Measurements from ENCODE around the gene UBN2. TPM values are rescaled to one million over a fixed set of nuclear protein-coding genes. Genes with fewer than 3 reads are reported as not detected.

The UBN2 gene
- total and polyA plus RNA-seq, 10 of the 15 experiments (the other 5 are each of a cell fraction or from before 2014, with no cell fraction given): 0.27 to 8.5 (median 2.5) TPM

DNA sequence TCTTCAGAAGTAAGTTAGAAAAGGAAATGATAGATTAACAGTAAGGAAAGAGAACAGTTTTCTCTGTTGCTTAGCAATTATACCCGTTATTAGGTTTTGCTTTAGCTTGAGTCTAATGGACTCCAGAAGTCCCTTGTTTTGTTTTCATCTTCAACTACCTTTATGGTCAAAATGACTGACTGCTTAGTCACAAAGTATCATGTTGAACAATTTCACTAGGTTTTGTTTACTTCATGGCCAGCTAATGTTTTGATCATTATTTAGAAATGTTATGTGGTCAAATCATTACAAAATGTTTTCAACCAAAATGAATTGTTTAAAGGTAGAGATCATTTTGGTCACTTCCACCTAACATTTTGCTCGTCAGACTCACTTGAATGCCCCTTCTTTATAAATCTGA is 1.9 kb downstream of the UBN2 start:
- ChIA-PET RAD21 (ENCODE audit: unreplicated experiment) (interaction anchor here (1.0 to 1.7 kb wide), 2 partner anchors 10 to 138 kb away, joined by 3 to 4 read pairs; no protein-coding TSS in a partner anchor), SMC1A (ENCODE audit: uncharacterized antibody, unreplicated experiment) (interaction anchor here (1.2 to 1.8 kb wide), 4 partner anchors 12 to 217 kb away, joined by 3 to 4 read pairs (median 4); a partner anchor contains a TSS), CTCF (interaction anchor here (0.7 to 1.9 kb wide), 2 partner anchors 106 to 300 kb away, joined by 3 to 4 read pairs; no protein-coding TSS in a partner anchor), POLR2A (interaction anchor here (0.6 to 1.2 kb wide), 3 partner anchors 99 to 118 kb away, joined by 3 to 6 read pairs (median 3); a partner anchor contains a TSS)
- Histone ChIP-seq H3K4me1 (ENCODE audit: control insufficient read depth, insufficient read depth, low read length) (no peaks in the 10 kb centered on the region), H3K79me2 (ENCODE audit: control insufficient read depth, insufficient read depth, low read length) (peaks cover 5% of the 10 kb centered on the region), H4K20me1 (ENCODE audit: control insufficient read depth, insufficient read depth) (no peaks in the 10 kb centered on the region), H3K27me3 (replicated peaks in 1 of 2; ENCODE audit: control insufficient read depth in 2 of 2, insufficient read depth in 2 of 2, low read length in 1 of 2) (no peaks in the 10 kb centered on the region), H3K36me3 (ENCODE audit: control insufficient read depth in 2 of 2, insufficient read depth in 2 of 2, low read length in 1 of 2) (peaks cover 0 to 7% of the 10 kb centered on the region in 2 experiments; a peak in 2 of 4 replicates), H3K9me3 (replicated peaks; ENCODE audit: control insufficient read depth, insufficient read depth, low read length) (no peaks in the 10 kb centered on the region), H3K4me3 (peak overlapping the region; percentile 37; the same call in 1 of the 2 replicates), H3K9ac (ENCODE audit: control insufficient read depth, insufficient read depth, low read length) (no peak overlapping the region), H3K4me2 (ENCODE audit: control insufficient read depth, insufficient read depth) (peak overlapping the region; percentile 88), H3K27ac (ENCODE audit: control insufficient read depth, insufficient read depth) (no peak overlapping the region), H2AFZ (ENCODE audit: control insufficient read depth, low read depth, low read length) (no peak overlapping the region)
- in situ Hi-C loops (cut with MboI): no loop called here
- no peak for ATAC-seq
- WGBS (ENCODE audit: insufficient coverage, insufficient replicate concordance, low lambda C conversion rate, missing lambda C conversion rate): 50% methylated on average over 2 of the region's 2 CpGs
- TF ChIP-seq KAT2A (conservative IDR thresholded peaks at IDR 0.05; ENCODE audit: control insufficient read depth, low read depth, low read length): no peak
- TF ChIP-seq, protein P1, sequence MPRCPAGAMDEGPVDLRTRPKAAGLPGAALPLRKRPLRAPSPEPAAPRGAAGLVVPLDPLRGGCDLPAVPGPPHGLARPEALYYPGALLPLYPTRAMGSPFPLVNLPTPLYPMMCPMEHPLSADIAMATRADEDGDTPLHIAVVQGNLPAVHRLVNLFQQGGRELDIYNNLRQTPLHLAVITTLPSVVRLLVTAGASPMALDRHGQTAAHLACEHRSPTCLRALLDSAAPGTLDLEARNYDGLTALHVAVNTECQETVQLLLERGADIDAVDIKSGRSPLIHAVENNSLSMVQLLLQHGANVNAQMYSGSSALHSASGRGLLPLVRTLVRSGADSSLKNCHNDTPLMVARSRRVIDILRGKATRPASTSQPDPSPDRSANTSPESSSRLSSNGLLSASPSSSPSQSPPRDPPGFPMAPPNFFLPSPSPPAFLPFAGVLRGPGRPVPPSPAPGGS (IDR thresholded peaks at IDR 0.05; ENCODE audit: borderline replicate concordance, insufficient read depth, low read depth, low read length, poor library complexity, severe bottlenecking): no peak
- TF ChIP-seq, protein P2, sequence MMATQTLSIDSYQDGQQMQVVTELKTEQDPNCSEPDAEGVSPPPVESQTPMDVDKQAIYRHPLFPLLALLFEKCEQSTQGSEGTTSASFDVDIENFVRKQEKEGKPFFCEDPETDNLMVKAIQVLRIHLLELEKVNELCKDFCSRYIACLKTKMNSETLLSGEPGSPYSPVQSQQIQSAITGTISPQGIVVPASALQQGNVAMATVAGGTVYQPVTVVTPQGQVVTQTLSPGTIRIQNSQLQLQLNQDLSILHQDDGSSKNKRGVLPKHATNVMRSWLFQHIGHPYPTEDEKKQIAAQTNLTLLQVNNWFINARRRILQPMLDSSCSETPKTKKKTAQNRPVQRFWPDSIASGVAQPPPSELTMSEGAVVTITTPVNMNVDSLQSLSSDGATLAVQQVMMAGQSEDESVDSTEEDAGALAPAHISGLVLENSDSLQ (IDR thresholded peaks at IDR 0.05): peak; percentile 57; the same call in 1 of the 2 replicates
- no peak for TF ChIP-seq NFIC (IDR thresholded peaks at IDR 0.05; ENCODE audit: low read depth, low read length)
- DNase-seq (ENCODE audit: low read depth, low spot score): no peak
- FAIRE-seq: no peak
- intact Hi-C loops (cut with micrococcal nuclease; ENCODE audit: unreplicated experiment): loop anchor here (5.0 kb wide), 1 partner anchor 101 kb away; a partner anchor contains a TSS
- BruUV-seq (replicated peaks): TSS peak; percentile 63
